ENCODE results near the gene TSPEAR.

The TSPEAR gene

GRCh38 chr21:44549525-44550211 is 161.7 kb downstream of the TSPEAR start:
- H3K36me3 ChIP-seq (ENCODE audit: control insufficient read depth, insufficient read depth, low read length): no peaks in the 10 kb centered on the region
- 80 to 83% methylated on average over 23 of the region's 25 CpGs for WGBS, 2 experiments (ENCODE audit: insufficient coverage in 2 of 2)
- H3K4me1 ChIP-seq (ENCODE audit: control insufficient read depth, insufficient read depth, low read length, poor library complexity, severe bottlenecking): peaks cover 9% of the 10 kb centered on the region
- H3K4me3 ChIP-seq (ENCODE audit: extremely low read depth, insufficient read depth, low read length, poor library complexity, severe bottlenecking): no peak overlapping the region
- H3K27ac ChIP-seq (ENCODE audit: low read depth, low read length, severe bottlenecking): peak overlapping the region; percentile 72
- H3K9me3 ChIP-seq (ENCODE audit: control insufficient read depth, low read length): peaks cover 7% of the 10 kb centered on the region

- H3K27ac ChIP-seq (ENCODE audit: low read depth, low read length, severe bottlenecking): peak overlapping the region; percentile 72
- H3K4me3 ChIP-seq (ENCODE audit: extremely low read depth, insufficient read depth, low read length, poor library complexity, severe bottlenecking): no peak overlapping the region
- peaks cover 9% of the 10 kb centered on the region for H3K4me1 ChIP-seq (ENCODE audit: control insufficient read depth, insufficient read depth, low read length, poor library complexity, severe bottlenecking)
- WGBS, 2 experiments (ENCODE audit: insufficient coverage in 2 of 2): 45% methylated on average over 14 of the region's 14 CpGs
- H3K9me3 ChIP-seq (ENCODE audit: control insufficient read depth, low read length): peaks cover 4% of the 10 kb centered on the region
- no peaks in the 10 kb centered on the region for H3K36me3 ChIP-seq (ENCODE audit: control insufficient read depth, insufficient read depth, low read length)
Measured at GRCh38 chr21:44548922-44549321, 162.4 kb downstream of the TSPEAR start.

- WGBS, 2 experiments (ENCODE audit: insufficient coverage in 2 of 2): 89 to 93% methylated on average over 11 to 12 of the region's 13 CpGs
- Histone ChIP-seq H3K27ac (ENCODE audit: low read depth, low read length, severe bottlenecking) (peak overlapping the region; percentile 72), H3K4me3 (ENCODE audit: extremely low read depth, insufficient read depth, low read length, poor library complexity, severe bottlenecking) (no peak overlapping the region), H3K9me3 (ENCODE audit: control insufficient read depth, low read length) (peaks cover 4% of the 10 kb centered on the region), H3K36me3 (ENCODE audit: control insufficient read depth, insufficient read depth, low read length) (no peaks in the 10 kb centered on the region), H3K4me1 (ENCODE audit: control insufficient read depth, insufficient read depth, low read length, poor library complexity, severe bottlenecking) (peaks cover 9% of the 10 kb centered on the region)
Measured at GRCh38 chr21:44548381-44548780, 163.0 kb downstream of the TSPEAR start.

- Histone ChIP-seq H3K4me1 (ENCODE audit: control insufficient read depth, insufficient read depth, low read length, poor library complexity, severe bottlenecking) (peaks cover 9% of the 10 kb centered on the region), H3K27ac (ENCODE audit: low read depth, low read length, severe bottlenecking) (no peak overlapping the region), H3K4me3 (ENCODE audit: extremely low read depth, insufficient read depth, low read length, poor library complexity, severe bottlenecking) (no peak overlapping the region), H3K36me3 (ENCODE audit: control insufficient read depth, insufficient read depth, low read length) (no peaks in the 10 kb centered on the region), H3K9me3 (ENCODE audit: control insufficient read depth, low read length) (peaks cover 4% of the 10 kb centered on the region)
- WGBS, 2 experiments (ENCODE audit: insufficient coverage in 2 of 2): 89 to 100% methylated on average over 1 to 4 of the region's 5 CpGs
Measured at GRCh38 chr21:44547656-44548331, 163.6 kb downstream of the TSPEAR start.

GRCh38 chr21:44544566-44544965 is 166.8 kb downstream of the TSPEAR start:
- WGBS, 2 experiments (ENCODE audit: insufficient coverage in 2 of 2): 53 to 59% methylated on average over 2 of the region's 3 CpGs

GRCh38 chr21:44542716-44543115 is 168.7 kb downstream of the TSPEAR start:
- 86% methylated on average over 1 of the region's 1 CpG; no CpG with 5 or more reads in 1 of the 2 experiments for WGBS, 2 experiments (ENCODE audit: insufficient coverage in 2 of 2)
- no peak overlapping the region for H3K27ac ChIP-seq (ENCODE audit: low read depth, low read length, severe bottlenecking)
- H3K4me1 ChIP-seq (ENCODE audit: control insufficient read depth, insufficient read depth, low read length, poor library complexity, severe bottlenecking): no peaks in the 10 kb centered on the region
- no peak overlapping the region for H3K4me3 ChIP-seq (ENCODE audit: extremely low read depth, insufficient read depth, low read length, poor library complexity, severe bottlenecking)
- no peaks in the 10 kb centered on the region for H3K36me3 ChIP-seq (ENCODE audit: control insufficient read depth, insufficient read depth, low read length)
- no peaks in the 10 kb centered on the region for H3K9me3 ChIP-seq (ENCODE audit: control insufficient read depth, low read length)

More at GRCh38 chr21:44544566-44544965, 166.8 kb downstream of the TSPEAR start:
- H3K27ac ChIP-seq (ENCODE audit: low read depth, low read length, severe bottlenecking): no peak overlapping the region
- peaks cover 9% of the 10 kb centered on the region for H3K4me1 ChIP-seq (ENCODE audit: control insufficient read depth, insufficient read depth, low read length, poor library complexity, severe bottlenecking)
- no peaks in the 10 kb centered on the region for H3K36me3 ChIP-seq (ENCODE audit: control insufficient read depth, insufficient read depth, low read length)
- H3K9me3 ChIP-seq (ENCODE audit: control insufficient read depth, low read length): peaks cover 4% of the 10 kb centered on the region
- no peak overlapping the region for H3K4me3 ChIP-seq (ENCODE audit: extremely low read depth, insufficient read depth, low read length, poor library complexity, severe bottlenecking)

- 90 to 92% methylated on average over 5 to 9 of the region's 11 CpGs for WGBS, 2 experiments (ENCODE audit: insufficient coverage in 2 of 2)
- Histone ChIP-seq H3K4me1 (ENCODE audit: control insufficient read depth, insufficient read depth, low read length, poor library complexity, severe bottlenecking) (no peaks in the 10 kb centered on the region), H3K36me3 (ENCODE audit: control insufficient read depth, insufficient read depth, low read length) (no peaks in the 10 kb centered on the region), H3K4me3 (ENCODE audit: extremely low read depth, insufficient read depth, low read length, poor library complexity, severe bottlenecking) (no peak overlapping the region), H3K27ac (ENCODE audit: low read depth, low read length, severe bottlenecking) (no peak overlapping the region), H3K9me3 (ENCODE audit: control insufficient read depth, low read length) (no peaks in the 10 kb centered on the region)
Measured at GRCh38 chr21:44540741-44541288, 170.6 kb downstream of the TSPEAR start.

GRCh38 chr21:44539991-44540666 is 171.2 kb downstream of the TSPEAR start, which contains the start of gene KRTAP10-1:
TSS of gene KRTAP10-1 (minus strand) at chr21:44540195. CDS start at chr21:44540150, 45 bp downstream.
- H3K4me1 ChIP-seq (ENCODE audit: control insufficient read depth, insufficient read depth, low read length, poor library complexity, severe bottlenecking): no peaks in the 10 kb centered on the region
- H3K4me3 ChIP-seq (ENCODE audit: extremely low read depth, insufficient read depth, low read length, poor library complexity, severe bottlenecking): no peak within 1 kb of the TSS
- no peaks in the 10 kb centered on the region for H3K9me3 ChIP-seq (ENCODE audit: control insufficient read depth, low read length)
- H3K27ac ChIP-seq (ENCODE audit: low read depth, low read length, severe bottlenecking): no peak within 1 kb of the TSS
- WGBS, 2 experiments (ENCODE audit: insufficient coverage in 2 of 2): 87 to 93% methylated on average over 18 to 20 of the region's 21 CpGs
- H3K36me3 ChIP-seq (ENCODE audit: control insufficient read depth, insufficient read depth, low read length): no peaks in the 10 kb centered on the region

- H3K9me3 ChIP-seq (ENCODE audit: control insufficient read depth, low read length): no peaks in the 10 kb centered on the region
- no peak overlapping the region for H3K4me3 ChIP-seq (ENCODE audit: extremely low read depth, insufficient read depth, low read length, poor library complexity, severe bottlenecking)
- H3K4me1 ChIP-seq (ENCODE audit: control insufficient read depth, insufficient read depth, low read length, poor library complexity, severe bottlenecking): no peaks in the 10 kb centered on the region
- no peaks in the 10 kb centered on the region for H3K36me3 ChIP-seq (ENCODE audit: control insufficient read depth, insufficient read depth, low read length)
- no peak overlapping the region for H3K27ac ChIP-seq (ENCODE audit: low read depth, low read length, severe bottlenecking)
- WGBS, 2 experiments (ENCODE audit: insufficient coverage in 2 of 2): 69 to 84% methylated on average over 11 to 12 of the region's 14 CpGs
Measured at GRCh38 chr21:44539046-44539445, 172.3 kb downstream of the TSPEAR start.

- Histone ChIP-seq H3K9me3 (ENCODE audit: control insufficient read depth, low read length) (no peaks in the 10 kb centered on the region), H3K4me3 (ENCODE audit: extremely low read depth, insufficient read depth, low read length, poor library complexity, severe bottlenecking) (no peak overlapping the region), H3K27ac (ENCODE audit: low read depth, low read length, severe bottlenecking) (no peak overlapping the region), H3K36me3 (ENCODE audit: control insufficient read depth, insufficient read depth, low read length) (no peaks in the 10 kb centered on the region), H3K4me1 (ENCODE audit: control insufficient read depth, insufficient read depth, low read length, poor library complexity, severe bottlenecking) (no peaks in the 10 kb centered on the region)
- WGBS, 2 experiments (ENCODE audit: insufficient coverage in 2 of 2): 91 to 94% methylated on average over 18 to 27 of the region's 33 CpGs
Measured at GRCh38 chr21:44537930-44538911, 173.2 kb downstream of the TSPEAR start.

Measured in mesodermal cell (in vitro differentiated cells).